ENCODE data around the gene NUDT16L1.

DNA sequence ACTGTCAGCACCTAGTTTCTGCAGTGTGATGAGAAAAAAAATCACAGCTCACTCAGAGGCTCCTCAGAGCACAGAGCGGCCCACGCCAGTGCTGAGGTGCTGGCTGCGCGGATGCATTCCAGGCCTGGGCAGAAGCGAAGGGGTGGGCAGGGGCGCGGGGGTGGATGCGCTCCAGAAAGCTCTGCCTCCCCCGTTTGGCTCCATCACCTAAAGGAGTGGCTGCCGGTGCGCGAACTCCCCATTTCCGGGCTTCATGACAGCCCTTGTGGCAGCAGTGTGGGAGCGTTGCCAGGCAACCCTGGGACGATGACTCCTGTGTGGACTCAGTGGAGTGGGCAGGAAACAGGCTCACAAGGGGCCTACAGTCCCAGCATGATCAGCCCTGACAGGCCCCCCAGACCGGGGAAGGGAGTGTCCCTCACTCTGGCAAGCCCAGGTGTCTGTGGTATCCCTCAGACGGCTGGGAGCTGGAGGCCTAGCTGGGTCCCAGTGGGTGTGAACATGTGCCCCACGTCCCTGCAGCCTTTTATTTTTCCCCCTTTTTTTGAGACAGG, 32.8 kb upstream of the NUDT16L1 start:
- TF ChIP-seq NFE2 (IDR thresholded peaks at IDR 0.05; ENCODE audit: low read depth) (no peak), MCM3 (IDR thresholded peaks at IDR 0.05) (no peak), MAFF (IDR thresholded peaks at IDR 0.05; ENCODE audit: low read length) (no peak), GABPA (tag; conservative IDR thresholded peaks at IDR 0.05; ENCODE audit: low read depth) (no peak), POLR2AphosphoS5 (IDR thresholded peaks at IDR 0.05; ENCODE audit: control insufficient read depth, insufficient read depth, low read depth, low read length) (no peak), RFX5 (IDR thresholded peaks at IDR 0.05; ENCODE audit: low read depth, low read length) (no peak), XRCC5 (IDR thresholded peaks at IDR 0.05; ENCODE audit: low read depth, low read length) (no peak)
